ENCODE measurements around the gene PELI2. TPM values are rescaled to one million over a fixed set of nuclear protein-coding genes. Genes with fewer than 3 reads are reported as not detected.
"Not testable (repeated sequence)": the region's sequence is repeated elsewhere in the genome, so short reads cannot be mapped to it uniquely, and the experiment has no call there.

The PELI2 gene
- total RNA-seq, 1 donor from 2014 or later, result 8.7 TPM

- Mint-ChIP-seq H3K4me3 (ENCODE audit: unreplicated experiment) (no peak overlapping the region), H3K4me1 (ENCODE audit: low read depth) (peaks cover 22% of the 10 kb centered on the region), H3K36me3 (ENCODE audit: low read depth) (peaks cover 17% of the 10 kb centered on the region), H3K27me3 (ENCODE audit: low read depth) (no peaks in the 10 kb centered on the region), H3K9me3 (ENCODE audit: low read depth) (peaks cover 43% of the 10 kb centered on the region), H3K27ac (ENCODE audit: unreplicated experiment) (no peak overlapping the region)
- TF ChIP-seq CTCF (IDR thresholded peaks at IDR 0.05), result no peak
- DNase-seq (ENCODE audit: low spot score), result no peak
Measured at GRCh38 chr14:56161658-56162057, 43.4 kb downstream of the PELI2 start.

- no peak for TF ChIP-seq CTCF (IDR thresholded peaks at IDR 0.05)
- Mint-ChIP-seq H3K4me1 (ENCODE audit: low read depth) (peaks cover 17% of the 10 kb centered on the region), H3K27me3 (ENCODE audit: low read depth) (no peaks in the 10 kb centered on the region), H3K36me3 (ENCODE audit: low read depth) (peaks cover 22% of the 10 kb centered on the region), H3K27ac (ENCODE audit: unreplicated experiment) (no peak overlapping the region), H3K9me3 (ENCODE audit: low read depth) (peaks cover 49% of the 10 kb centered on the region), H3K4me3 (ENCODE audit: unreplicated experiment) (no peak overlapping the region)
- no peak for DNase-seq (ENCODE audit: low spot score)
Measured at GRCh38 chr14:56162476-56162875, 44.3 kb downstream of the PELI2 start.

- H3K36me3 Mint-ChIP-seq (ENCODE audit: low read depth), result peaks cover 21% of the 10 kb centered on the region
- H3K4me1 Mint-ChIP-seq (ENCODE audit: low read depth); H3K4me3 Mint-ChIP-seq (ENCODE audit: unreplicated experiment); H3K27ac Mint-ChIP-seq (ENCODE audit: unreplicated experiment); H3K27me3 Mint-ChIP-seq (ENCODE audit: low read depth); DNase-seq (ENCODE audit: low spot score): not testable (repeated sequence)
- peaks cover 49% of the 10 kb centered on the region for H3K9me3 Mint-ChIP-seq (ENCODE audit: low read depth)
Measured at GRCh38 chr14:56166579-56166978, 48.4 kb downstream of the PELI2 start.

GRCh38 chr14:56168007-56168616 lies 49.9 kb downstream of the PELI2 start:
- Mint-ChIP-seq H3K36me3 (ENCODE audit: low read depth) (peaks cover 21% of the 10 kb centered on the region), H3K4me1 (ENCODE audit: low read depth) (peaks cover 13% of the 10 kb centered on the region), H3K27ac (ENCODE audit: unreplicated experiment) (no peak overlapping the region), H3K27me3 (ENCODE audit: low read depth) (no peaks in the 10 kb centered on the region), H3K4me3 (ENCODE audit: unreplicated experiment) (no peak overlapping the region), H3K9me3 (ENCODE audit: low read depth) (peaks cover 40% of the 10 kb centered on the region)
- DNase-seq (ENCODE audit: low spot score), result no peak
- no peak for TF ChIP-seq CTCF (IDR thresholded peaks at IDR 0.05)

GRCh38 chr14:56170028-56170427 lies 51.8 kb downstream of the PELI2 start:
- DNase-seq (ENCODE audit: low spot score), result no peak
- H3K4me3 Mint-ChIP-seq (ENCODE audit: unreplicated experiment), result no peak overlapping the region
- H3K27ac Mint-ChIP-seq (ENCODE audit: unreplicated experiment), result no peak overlapping the region
- no peaks in the 10 kb centered on the region for H3K27me3 Mint-ChIP-seq (ENCODE audit: low read depth)
- TF ChIP-seq CTCF (IDR thresholded peaks at IDR 0.05), result no peak
- H3K9me3 Mint-ChIP-seq (ENCODE audit: low read depth), result peaks cover 20% of the 10 kb centered on the region
- peaks cover 13% of the 10 kb centered on the region for H3K4me1 Mint-ChIP-seq (ENCODE audit: low read depth)
- H3K36me3 Mint-ChIP-seq (ENCODE audit: low read depth), result peaks cover 14% of the 10 kb centered on the region

- no peak for TF ChIP-seq CTCF (IDR thresholded peaks at IDR 0.05)
- Mint-ChIP-seq H3K27ac (ENCODE audit: unreplicated experiment) (no peak overlapping the region), H3K36me3 (ENCODE audit: low read depth) (peaks cover 9% of the 10 kb centered on the region), H3K27me3 (ENCODE audit: low read depth) (no peaks in the 10 kb centered on the region), H3K9me3 (ENCODE audit: low read depth) (peaks cover 13% of the 10 kb centered on the region), H3K4me3 (ENCODE audit: unreplicated experiment) (no peak overlapping the region), H3K4me1 (ENCODE audit: low read depth) (peaks cover 13% of the 10 kb centered on the region)
- no peak for DNase-seq (ENCODE audit: low spot score)
Measured at GRCh38 chr14:56170877-56171422, 52.7 kb downstream of the PELI2 start.

All from chondrocyte (in vitro differentiated cells).